ENCODE measurements around the gene OR2A7. TPM values are rescaled to one million over a fixed set of nuclear protein-coding genes. Genes with fewer than 3 reads are reported as not detected.
"Not testable (repeated sequence)": the region's sequence is repeated elsewhere in the genome, so short reads cannot be mapped to it uniquely, and the experiment has no call there.

Gene OR2A7
- total RNA-seq, 3 donors from 2014 or later (not counting 1 experiment from before 2014, with no cell fraction given), result 0.73 to 1.4 TPM; not detected in 1

DNA sequence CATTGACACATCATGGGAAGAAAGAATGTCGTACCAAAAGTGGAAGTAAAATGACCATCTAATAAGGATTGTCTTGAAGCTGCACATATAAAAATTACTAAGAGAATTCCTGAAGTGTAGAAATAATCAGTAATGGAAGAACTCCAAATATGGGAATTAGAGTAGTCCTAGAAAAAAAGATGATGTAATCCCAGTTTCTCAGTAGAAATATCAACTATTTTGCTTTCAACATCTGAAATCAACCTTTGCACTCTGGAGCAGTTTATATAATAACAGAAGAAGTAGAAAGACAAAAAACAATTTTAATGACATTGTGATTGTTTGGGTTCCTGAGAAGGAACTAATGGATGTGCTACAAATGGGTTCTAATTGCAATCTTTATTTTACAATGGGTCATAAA, 31.6 kb downstream of the OR2A7 start:
- H3K4me1 ChIP-seq (ENCODE audit: control insufficient read depth, insufficient read depth, low read length); H3K27ac Mint-ChIP-seq; H3K36me3 ChIP-seq (ENCODE audit: control insufficient read depth, insufficient read depth, low read length); H3K4me3 ChIP-seq (ENCODE audit: low read length); ATAC-seq; H3K27ac ChIP-seq (ENCODE audit: low read length); H3K4me3 Mint-ChIP-seq; H3K27me3 ChIP-seq (ENCODE audit: control insufficient read depth, insufficient read depth, low read length); DNase-seq; H3K9me3 Mint-ChIP-seq; H3K27me3 Mint-ChIP-seq (ENCODE audit: low read depth in 2 of 2); H3K36me3 Mint-ChIP-seq; H3K9me3 ChIP-seq (ENCODE audit: control insufficient read depth, insufficient read depth, low read length); intact Hi-C loops (cut with micrococcal nuclease); H3K4me1 Mint-ChIP-seq: not testable (repeated sequence)
- WGBS (ENCODE audit: insufficient coverage), result no CpG with 5 or more reads among the region's 1 CpG

DNA sequence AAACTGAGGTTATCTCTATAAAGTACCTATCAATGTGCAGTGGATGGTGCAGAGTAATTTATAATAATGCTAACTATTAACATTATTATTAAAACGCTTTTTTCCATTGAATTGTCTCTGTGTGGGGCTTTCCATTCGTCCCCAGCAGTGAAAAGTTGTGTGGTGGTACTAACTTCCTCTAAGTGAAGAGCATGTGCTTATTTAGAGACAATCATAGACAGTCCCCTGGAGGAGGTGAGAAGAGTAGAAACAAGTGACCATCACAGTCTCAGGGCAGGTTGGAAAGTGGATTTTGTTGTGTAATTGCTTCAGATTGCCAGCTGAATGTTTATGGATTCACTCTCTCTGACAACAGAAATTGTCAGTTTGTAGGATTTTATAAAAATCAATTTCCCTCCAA, 33.6 kb downstream of the OR2A7 start:
- H3K4me3 ChIP-seq (ENCODE audit: low read length); H3K27ac ChIP-seq (ENCODE audit: low read length); H3K9me3 Mint-ChIP-seq; H3K4me1 Mint-ChIP-seq; H3K36me3 Mint-ChIP-seq; H3K4me3 Mint-ChIP-seq; ATAC-seq; H3K9me3 ChIP-seq (ENCODE audit: control insufficient read depth, insufficient read depth, low read length); H3K27ac Mint-ChIP-seq; intact Hi-C loops (cut with micrococcal nuclease); H3K4me1 ChIP-seq (ENCODE audit: control insufficient read depth, insufficient read depth, low read length); H3K27me3 ChIP-seq (ENCODE audit: control insufficient read depth, insufficient read depth, low read length); H3K27me3 Mint-ChIP-seq (ENCODE audit: low read depth in 2 of 2); DNase-seq; H3K36me3 ChIP-seq (ENCODE audit: control insufficient read depth, insufficient read depth, low read length): not testable (repeated sequence)
- no CpG with 5 or more reads among the region's 2 CpGs for WGBS (ENCODE audit: insufficient coverage)

DNA sequence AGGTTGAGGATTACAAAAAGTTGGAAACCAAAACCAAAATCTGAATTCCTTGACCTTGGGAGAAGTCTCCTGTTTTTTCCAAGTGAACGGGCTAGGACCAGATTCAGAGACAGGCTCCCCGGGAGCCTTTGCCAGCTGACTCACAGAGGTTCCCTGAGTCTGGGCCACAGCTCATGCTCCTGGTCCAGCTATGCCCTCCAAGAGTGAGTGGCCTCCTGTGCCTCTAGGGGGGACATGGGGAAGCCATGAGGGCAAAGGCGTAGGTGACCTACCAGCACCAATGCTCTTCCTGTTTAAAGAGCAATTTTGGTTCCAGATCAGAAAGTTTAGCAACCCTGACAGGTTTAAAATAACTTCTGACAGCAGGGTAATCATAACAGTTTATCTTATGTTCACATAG, 35.8 kb downstream of the OR2A7 start:
- H3K36me3 ChIP-seq (ENCODE audit: control insufficient read depth, insufficient read depth, low read length); ATAC-seq; DNase-seq; H3K4me1 Mint-ChIP-seq; intact Hi-C loops (cut with micrococcal nuclease); H3K4me3 ChIP-seq (ENCODE audit: low read length); H3K27ac Mint-ChIP-seq; H3K27me3 Mint-ChIP-seq (ENCODE audit: low read depth in 2 of 2); H3K27me3 ChIP-seq (ENCODE audit: control insufficient read depth, insufficient read depth, low read length); H3K36me3 Mint-ChIP-seq; H3K9me3 ChIP-seq (ENCODE audit: control insufficient read depth, insufficient read depth, low read length); H3K4me3 Mint-ChIP-seq; H3K27ac ChIP-seq (ENCODE audit: low read length); H3K9me3 Mint-ChIP-seq; H3K4me1 ChIP-seq (ENCODE audit: control insufficient read depth, insufficient read depth, low read length): not testable (repeated sequence)
- 60% methylated on average over 1 of the region's 3 CpGs for WGBS (ENCODE audit: insufficient coverage)

DNA sequence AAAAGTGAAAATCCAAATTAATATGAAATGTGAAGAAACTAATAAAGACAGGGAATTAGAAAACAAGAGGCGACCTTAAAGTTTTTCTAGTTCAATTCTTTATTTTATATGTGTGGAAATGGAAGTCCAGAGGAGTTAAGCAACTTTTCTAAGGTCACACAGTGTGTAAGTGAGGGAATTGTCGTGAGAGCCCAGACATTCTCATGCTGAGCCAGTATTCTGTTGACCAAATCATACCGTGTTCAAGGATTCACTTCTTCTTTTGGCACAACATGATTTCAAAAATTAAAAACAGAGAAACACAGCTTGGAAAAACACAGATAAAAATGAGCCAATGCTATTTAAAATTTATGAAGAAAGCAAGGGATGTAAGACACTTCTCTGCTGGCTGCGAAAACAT, 37.7 kb downstream of the OR2A7 start:
- H3K9me3 Mint-ChIP-seq; H3K27ac Mint-ChIP-seq; H3K4me3 Mint-ChIP-seq; DNase-seq; H3K27ac ChIP-seq (ENCODE audit: low read length); H3K36me3 Mint-ChIP-seq; ATAC-seq; intact Hi-C loops (cut with micrococcal nuclease); H3K9me3 ChIP-seq (ENCODE audit: control insufficient read depth, insufficient read depth, low read length); H3K4me3 ChIP-seq (ENCODE audit: low read length); H3K36me3 ChIP-seq (ENCODE audit: control insufficient read depth, insufficient read depth, low read length); H3K4me1 ChIP-seq (ENCODE audit: control insufficient read depth, insufficient read depth, low read length); H3K27me3 ChIP-seq (ENCODE audit: control insufficient read depth, insufficient read depth, low read length); H3K27me3 Mint-ChIP-seq (ENCODE audit: low read depth in 2 of 2); H3K4me1 Mint-ChIP-seq: not testable (repeated sequence)
- 45% methylated on average over 2 of the region's 4 CpGs for WGBS (ENCODE audit: insufficient coverage)

DNA sequence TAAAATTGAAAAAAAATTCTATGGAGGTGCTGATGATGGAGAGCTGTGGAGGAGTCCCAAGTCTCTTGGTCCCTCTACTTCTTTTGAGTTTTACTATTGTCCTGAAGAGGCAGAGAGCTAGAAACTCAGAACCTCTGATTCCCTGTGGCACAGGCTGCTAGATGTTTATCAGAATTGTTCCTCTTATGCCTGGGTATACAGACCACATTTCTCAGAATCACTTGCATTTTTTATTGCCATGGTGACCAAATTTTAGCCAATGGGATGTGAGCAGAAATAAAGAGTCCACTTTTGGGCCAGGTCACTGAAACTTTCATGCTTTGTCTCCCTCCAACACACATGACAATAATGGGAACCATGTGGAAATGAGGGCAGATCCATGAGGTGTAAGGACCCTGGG, 40.9 kb downstream of the OR2A7 start:
- intact Hi-C loops (cut with micrococcal nuclease); H3K36me3 ChIP-seq (ENCODE audit: control insufficient read depth, insufficient read depth, low read length); DNase-seq; H3K4me1 ChIP-seq (ENCODE audit: control insufficient read depth, insufficient read depth, low read length); H3K27ac Mint-ChIP-seq; H3K36me3 Mint-ChIP-seq; H3K9me3 Mint-ChIP-seq; H3K27ac ChIP-seq (ENCODE audit: low read length); H3K4me1 Mint-ChIP-seq; H3K27me3 Mint-ChIP-seq (ENCODE audit: low read depth in 2 of 2); H3K27me3 ChIP-seq (ENCODE audit: control insufficient read depth, insufficient read depth, low read length); H3K9me3 ChIP-seq (ENCODE audit: control insufficient read depth, insufficient read depth, low read length); ATAC-seq; H3K4me3 Mint-ChIP-seq; H3K4me3 ChIP-seq (ENCODE audit: low read length): not testable (repeated sequence)

DNA sequence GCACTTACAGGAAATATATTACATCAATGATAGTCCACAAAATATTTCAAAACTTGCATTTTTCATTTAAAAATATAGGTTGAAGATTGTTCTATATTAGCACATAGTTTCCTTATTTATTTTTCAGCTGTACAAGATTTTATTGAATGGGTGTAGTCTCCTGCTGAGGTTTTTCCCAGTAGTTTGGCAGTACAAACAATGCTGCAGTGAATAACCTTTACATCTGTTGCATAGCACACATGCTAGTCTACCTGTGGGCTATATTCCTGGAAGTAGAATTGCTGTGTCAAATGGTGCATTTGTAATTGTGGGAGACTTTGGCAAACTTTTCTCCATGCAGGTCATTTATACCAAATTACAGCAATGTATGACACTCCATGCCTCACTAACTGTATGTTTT, 44.1 kb downstream of the OR2A7 start:
- H3K36me3 ChIP-seq (ENCODE audit: control insufficient read depth, insufficient read depth, low read length); H3K4me1 Mint-ChIP-seq; H3K4me1 ChIP-seq (ENCODE audit: control insufficient read depth, insufficient read depth, low read length); H3K9me3 Mint-ChIP-seq; H3K27me3 Mint-ChIP-seq (ENCODE audit: low read depth in 2 of 2); intact Hi-C loops (cut with micrococcal nuclease); H3K9me3 ChIP-seq (ENCODE audit: control insufficient read depth, insufficient read depth, low read length); H3K36me3 Mint-ChIP-seq; ATAC-seq; H3K4me3 ChIP-seq (ENCODE audit: low read length); H3K27me3 ChIP-seq (ENCODE audit: control insufficient read depth, insufficient read depth, low read length); H3K27ac ChIP-seq (ENCODE audit: low read length); H3K27ac Mint-ChIP-seq; DNase-seq; H3K4me3 Mint-ChIP-seq: not testable (repeated sequence)

DNA sequence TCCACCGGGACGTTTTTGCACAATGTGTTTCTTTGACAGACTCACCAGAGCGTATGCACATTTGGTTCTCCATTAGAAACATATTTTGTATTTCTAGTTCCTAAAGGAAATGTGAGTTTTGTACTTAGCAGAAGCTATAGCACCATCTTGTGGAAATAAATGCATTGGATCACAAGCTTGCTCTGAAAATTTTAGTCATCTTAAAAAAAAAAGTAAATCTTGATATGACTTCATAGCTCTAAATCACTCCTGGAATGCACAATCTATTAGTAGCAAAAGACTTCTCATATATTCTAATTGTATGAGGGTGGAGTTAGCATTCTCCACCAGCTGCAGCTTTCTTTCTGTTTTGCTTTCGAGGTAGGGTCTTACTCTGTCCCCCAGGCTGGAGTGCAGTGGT, 45.4 kb downstream of the OR2A7 start:
- H3K4me1 Mint-ChIP-seq; H3K4me3 Mint-ChIP-seq; H3K36me3 ChIP-seq (ENCODE audit: control insufficient read depth, insufficient read depth, low read length); intact Hi-C loops (cut with micrococcal nuclease); H3K27me3 Mint-ChIP-seq (ENCODE audit: low read depth in 2 of 2); H3K36me3 Mint-ChIP-seq; H3K4me3 ChIP-seq (ENCODE audit: low read length); H3K27me3 ChIP-seq (ENCODE audit: control insufficient read depth, insufficient read depth, low read length); H3K27ac ChIP-seq (ENCODE audit: low read length); DNase-seq; H3K9me3 ChIP-seq (ENCODE audit: control insufficient read depth, insufficient read depth, low read length); H3K27ac Mint-ChIP-seq; H3K9me3 Mint-ChIP-seq; H3K4me1 ChIP-seq (ENCODE audit: control insufficient read depth, insufficient read depth, low read length): not testable (repeated sequence)
- WGBS (ENCODE audit: insufficient coverage), result no CpG with 5 or more reads among the region's 4 CpGs
- peak in 1 of 3 donors; percentile 28 for ATAC-seq

DNA sequence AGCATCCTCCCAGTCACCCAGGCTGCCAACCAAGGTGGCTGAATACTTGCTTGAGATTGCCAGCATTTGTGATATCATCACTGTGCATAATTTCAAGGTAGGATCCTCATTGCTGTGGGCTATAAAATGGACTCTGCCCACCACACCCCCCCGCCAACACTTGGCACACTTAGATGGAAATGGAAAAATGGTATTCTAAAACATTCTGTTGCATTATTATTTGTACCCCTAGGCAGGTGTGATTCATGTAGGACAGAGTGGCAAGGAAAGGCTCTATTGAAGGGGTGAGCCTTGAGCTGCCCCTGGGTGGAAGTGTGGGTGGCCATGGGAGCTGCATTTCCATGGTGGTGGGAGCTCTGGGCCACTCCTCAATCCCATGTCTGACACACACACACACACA, 46.0 kb downstream of the OR2A7 start:
- H3K27ac ChIP-seq (ENCODE audit: low read length); H3K9me3 Mint-ChIP-seq; H3K36me3 Mint-ChIP-seq; H3K36me3 ChIP-seq (ENCODE audit: control insufficient read depth, insufficient read depth, low read length); H3K9me3 ChIP-seq (ENCODE audit: control insufficient read depth, insufficient read depth, low read length); H3K4me1 ChIP-seq (ENCODE audit: control insufficient read depth, insufficient read depth, low read length); H3K27ac Mint-ChIP-seq; H3K4me1 Mint-ChIP-seq; H3K4me3 ChIP-seq (ENCODE audit: low read length); H3K4me3 Mint-ChIP-seq; H3K27me3 Mint-ChIP-seq (ENCODE audit: low read depth in 2 of 2); H3K27me3 ChIP-seq (ENCODE audit: control insufficient read depth, insufficient read depth, low read length); intact Hi-C loops (cut with micrococcal nuclease); DNase-seq; ATAC-seq: not testable (repeated sequence)
- WGBS (ENCODE audit: insufficient coverage), result no CpG with 5 or more reads among the region's 1 CpG

Data from natural killer cell (primary cell).